GM23338 (cell line): ENCODE data around the gene INO80. TPM values are rescaled to one million over a fixed set of nuclear protein-coding genes. Genes with fewer than 3 reads are reported as not detected.

ENCODE experiments used
- ATAC-seq: fragments of 200-7000 bp; cut with Tn5 transposase; 3 replicates; pipeline ENCODE4 v1.9.1; 2020
- DNase-seq: peaks from one replicate; pipeline ENCODE4 v3.0.0-alpha.2; 2015; ENCODE audit warnings: low spot score
- H2AFZ ChIP-seq: fragments of 200-600 bp; sonication (generic); 2 replicates; pipeline ENCODE4 v1.8.0; 2016; ENCODE audit warnings: antibody characterized with exemption, mild to moderate bottlenecking, moderate library complexity
- H3F3A ChIP-seq: fragments of 200-600 bp; sonication (generic); replicated peaks from 2 replicates; pipeline ENCODE4 v1.8.0; 2017; ENCODE audit warnings: antibody characterized with exemption, mixed run types, low read depth
- H3K27ac ChIP-seq: fragments of 200-600 bp; sonication (generic); 2 replicates; pipeline ENCODE4 v1.6.1; 2016; ENCODE audit warnings: low read depth
- H3K27me3 ChIP-seq: fragments of 200-600 bp; sonication (generic); 2 replicates; pipeline ENCODE4 v1.8.0; 2016; ENCODE audit warnings: mild to moderate bottlenecking, mixed run types, moderate library complexity; ENCODE audit not compliant: insufficient read depth
- H3K36me3 ChIP-seq: fragments of 200-600 bp; sonication (generic); 2 replicates; pipeline ENCODE4 v1.8.0; 2016; ENCODE audit warnings: mild to moderate bottlenecking; ENCODE audit not compliant: insufficient read depth
- H3K4me1 ChIP-seq: fragments of 200-600 bp; sonication (generic); 2 replicates; pipeline ENCODE4 v1.8.0; 2016; ENCODE audit warnings: mild to moderate bottlenecking, moderate library complexity; ENCODE audit not compliant: insufficient read depth
- H3K4me2 ChIP-seq: fragments of 200-600 bp; sonication (generic); 2 replicates; pipeline ENCODE4 v1.7.1; 2017; ENCODE audit warnings: mixed run types
- H3K4me3 ChIP-seq: fragments of 200-600 bp; sonication (generic); 2 replicates; pipeline ENCODE4 v1.6.1; 2016; ENCODE audit warnings: mixed run types
- H3K79me2 ChIP-seq: fragments of 200-600 bp; sonication (generic); replicated peaks from 2 replicates; pipeline ENCODE4 v1.8.0; 2017; ENCODE audit warnings: mild to moderate bottlenecking; ENCODE audit not compliant: insufficient read depth
- H3K9me2 ChIP-seq: fragments of 200-600 bp; sonication (generic); 2 replicates; pipeline ENCODE4 v1.8.0; 2017; ENCODE audit not compliant: insufficient read depth
- H4K20me1 ChIP-seq: fragments of 200-600 bp; sonication (generic); replicated peaks from 2 replicates; pipeline ENCODE4 v1.8.0; 2017; ENCODE audit warnings: mild to moderate bottlenecking; ENCODE audit not compliant: insufficient read depth
- H3K27ac Mint-ChIP-seq: 2 replicates; pipeline ENCODE4 v1.8.0; 2020; ENCODE audit warnings: inconsistent platforms, mild to moderate bottlenecking, moderate library complexity, mixed read lengths
- H3K27me3 Mint-ChIP-seq: 3 replicates; pipeline ENCODE4 v1.8.0; 2022; ENCODE audit warnings: low read depth, mild to moderate bottlenecking, moderate library complexity, mixed read lengths, inconsistent platforms; ENCODE audit not compliant: insufficient read depth, poor library complexity
- H3K36me3 Mint-ChIP-seq: 3 replicates; pipeline ENCODE4 v1.8.0; 2021; ENCODE audit warnings: low read depth, mild to moderate bottlenecking, inconsistent platforms, moderate library complexity, mixed read lengths
- H3K4me1 Mint-ChIP-seq: 3 replicates; pipeline ENCODE4 v1.8.0; 2020; ENCODE audit warnings: mild to moderate bottlenecking, inconsistent platforms, mixed read lengths
- H3K4me3 Mint-ChIP-seq: 3 replicates; pipeline ENCODE4 v1.8.0; 2021; ENCODE audit warnings: moderate library complexity, mild to moderate bottlenecking, inconsistent platforms, mixed read lengths
- H3K9me3 Mint-ChIP-seq: 3 replicates; pipeline ENCODE4 v1.8.0; 2020; ENCODE audit warnings: moderate library complexity, mild to moderate bottlenecking, inconsistent platforms, mixed read lengths
- CREB1 ChIP-seq: fragments of 250-450 bp; sonication (Bioruptor Pico); IDR thresholded peaks from 2 replicates; pipeline ENCODE4 v1.5.0; 2020; ENCODE audit warnings: low read depth, mild to moderate bottlenecking, moderate library complexity
- EZH2 ChIP-seq: fragments of 200-600 bp; sonication (generic); IDR thresholded peaks from one replicate; pipeline ENCODE4 v1.8.0; 2017; ENCODE audit warnings: antibody characterized with exemption, mild to moderate bottlenecking, low read depth; ENCODE audit not compliant: unreplicated experiment
- JUNB ChIP-seq: IDR thresholded peaks from one replicate; pipeline ENCODE4 v1.6.1; 2016; ENCODE audit warnings: antibody characterized with exemption; ENCODE audit not compliant: unreplicated experiment
- NANOG ChIP-seq: IDR thresholded peaks from 2 replicates; pipeline ENCODE4 v1.6.1; 2016; ENCODE audit warnings: antibody characterized with exemption, borderline replicate concordance
- STAT1 ChIP-seq: IDR thresholded peaks from one replicate; pipeline ENCODE4 v1.6.1; 2016; ENCODE audit warnings: antibody characterized with exemption; ENCODE audit not compliant: unreplicated experiment
- ZNF114 ChIP-seq: fragments of 250-450 bp; sonication (Bioruptor Pico); IDR thresholded peaks from 2 replicates; pipeline ENCODE4 v1.5.0; 2020; ENCODE audit warnings: mild to moderate bottlenecking, moderate library complexity
- ZNF331 ChIP-seq: fragments of 250-450 bp; sonication (Bioruptor Pico); IDR thresholded peaks from 2 replicates; pipeline ENCODE4 v1.5.0; 2020; ENCODE audit warnings: low read depth, mild to moderate bottlenecking, moderate library complexity
- polyA plus RNA-seq: library from polyadenylated mRNA; unstranded; fragments of >200 nt; fragmentation: Nextera tagmentation; extraction: Ambion mirVana; gene quantifications from 2 replicates; pipeline ENCODE4 v1.2.1, GENCODE V29; 2016
- total RNA-seq: library from RNA; depleted of rRNA; stranded (reverse); fragments of >200 nt; shearing (Covaris generic); gene quantifications from 2 replicates; pipeline ENCODE4 v1.2.3, GENCODE V29; 2014
- TF ChIP-seq, protein P1 (sequence below): IDR thresholded peaks from 2 replicates; pipeline ENCODE4 v1.6.1; 2016; ENCODE audit warnings: antibody characterized with exemption
- TF ChIP-seq, protein P2 (sequence below), 2 experiments: fragments of 200-600 bp in 1 of 2; sonication (generic) in 1 of 2; conservative IDR thresholded peaks; 2 replicates each; pipeline versions ENCODE4 v1.5.1 to v1.6.1; 2016 to 2017; ENCODE audit warnings: antibody characterized with exemption in 2 of 2, low read depth in 2 of 2, mild to moderate bottlenecking in 2 of 2, moderate library complexity in 1 of 2

The INO80 gene
- total and polyA plus RNA-seq, 2 experiments from 2014 or later: 6.5 to 24.9 TPM

DNA sequence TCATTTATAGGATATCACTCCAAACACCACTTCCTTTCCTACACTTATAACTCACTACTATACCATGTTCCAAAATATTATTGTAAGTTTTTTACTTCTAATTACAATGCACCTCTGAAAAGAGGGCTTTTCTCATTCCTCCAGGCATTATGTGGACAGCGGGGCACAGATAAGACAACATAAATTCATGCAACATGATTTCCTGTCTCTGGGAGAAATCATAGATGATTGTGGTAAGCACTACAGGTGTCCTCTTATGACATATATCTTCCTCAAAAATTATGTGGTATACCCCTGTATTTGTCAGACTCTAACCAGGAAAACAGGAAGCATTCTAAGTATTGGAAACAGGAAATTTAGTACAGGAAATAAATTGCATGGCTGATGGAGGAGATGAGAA lies 45.7 kb upstream of the INO80 start (continued):
- no peak for TF ChIP-seq CREB1 (CRISPR knock-in tag)
- TF ChIP-seq, protein P1, sequence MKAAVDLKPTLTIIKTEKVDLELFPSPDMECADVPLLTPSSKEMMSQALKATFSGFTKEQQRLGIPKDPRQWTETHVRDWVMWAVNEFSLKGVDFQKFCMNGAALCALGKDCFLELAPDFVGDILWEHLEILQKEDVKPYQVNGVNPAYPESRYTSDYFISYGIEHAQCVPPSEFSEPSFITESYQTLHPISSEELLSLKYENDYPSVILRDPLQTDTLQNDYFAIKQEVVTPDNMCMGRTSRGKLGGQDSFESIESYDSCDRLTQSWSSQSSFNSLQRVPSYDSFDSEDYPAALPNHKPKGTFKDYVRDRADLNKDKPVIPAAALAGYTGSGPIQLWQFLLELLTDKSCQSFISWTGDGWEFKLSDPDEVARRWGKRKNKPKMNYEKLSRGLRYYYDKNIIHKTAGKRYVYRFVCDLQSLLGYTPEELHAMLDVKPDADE: no peak
- no peak for TF ChIP-seq JUNB

DNA sequence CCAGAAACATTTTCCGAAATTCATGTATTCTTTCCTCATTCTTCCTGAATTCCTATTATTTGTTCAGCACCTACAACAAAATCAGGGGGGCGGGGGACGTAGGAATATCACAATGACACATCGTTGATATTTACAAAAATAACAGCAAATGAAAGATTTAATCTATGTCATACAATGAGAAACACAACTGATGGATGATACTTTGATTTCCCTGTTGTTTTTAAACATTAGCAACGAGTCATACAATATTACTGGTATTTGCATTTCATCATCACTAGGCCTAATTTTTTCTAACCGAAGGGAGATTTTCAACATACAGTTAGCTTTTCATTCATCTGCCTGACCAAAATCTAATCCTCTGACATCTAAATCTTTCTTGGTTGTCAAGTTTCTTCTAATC lies 45.3 kb upstream of the INO80 start:
- Histone ChIP-seq H3K27me3 (no peaks in the 10 kb centered on the region), H4K20me1 (no peaks in the 10 kb centered on the region), H2AFZ (no peak overlapping the region), H3K27ac (no peak overlapping the region), H3K36me3 (no peaks in the 10 kb centered on the region), H3K4me1 (no peaks in the 10 kb centered on the region), H3K4me2 (no peak overlapping the region), H3K9me2 (no peaks in the 10 kb centered on the region), H3F3A (no peaks in the 10 kb centered on the region), H3K4me3 (no peak overlapping the region), H3K79me2 (no peaks in the 10 kb centered on the region)
- H3K36me3 Mint-ChIP-seq: no peaks in the 10 kb centered on the region
- no peaks in the 10 kb centered on the region for H3K4me1 Mint-ChIP-seq
- TF ChIP-seq NANOG (no peak), EZH2 (no peak), ZNF114 (CRISPR knock-in tag) (no peak), ZNF331 (CRISPR knock-in tag) (no peak), JUNB (no peak)
- TF ChIP-seq, protein P2, sequence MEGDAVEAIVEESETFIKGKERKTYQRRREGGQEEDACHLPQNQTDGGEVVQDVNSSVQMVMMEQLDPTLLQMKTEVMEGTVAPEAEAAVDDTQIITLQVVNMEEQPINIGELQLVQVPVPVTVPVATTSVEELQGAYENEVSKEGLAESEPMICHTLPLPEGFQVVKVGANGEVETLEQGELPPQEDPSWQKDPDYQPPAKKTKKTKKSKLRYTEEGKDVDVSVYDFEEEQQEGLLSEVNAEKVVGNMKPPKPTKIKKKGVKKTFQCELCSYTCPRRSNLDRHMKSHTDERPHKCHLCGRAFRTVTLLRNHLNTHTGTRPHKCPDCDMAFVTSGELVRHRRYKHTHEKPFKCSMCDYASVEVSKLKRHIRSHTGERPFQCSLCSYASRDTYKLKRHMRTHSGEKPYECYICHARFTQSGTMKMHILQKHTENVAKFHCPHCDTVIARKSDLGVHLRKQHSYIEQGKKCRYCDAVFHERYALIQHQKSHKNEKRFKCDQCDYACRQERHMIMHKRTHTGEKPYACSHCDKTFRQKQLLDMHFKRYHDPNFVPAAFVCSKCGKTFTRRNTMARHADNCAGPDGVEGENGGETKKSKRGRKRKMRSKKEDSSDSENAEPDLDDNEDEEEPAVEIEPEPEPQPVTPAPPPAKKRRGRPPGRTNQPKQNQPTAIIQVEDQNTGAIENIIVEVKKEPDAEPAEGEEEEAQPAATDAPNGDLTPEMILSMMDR (conservative IDR thresholded peaks at IDR 0.05; ENCODE audit: low read depth in 2 of 2): no peak
- no peak for DNase-seq
- no peaks in the 10 kb centered on the region for H3K9me3 Mint-ChIP-seq
- no peak overlapping the region for H3K27ac Mint-ChIP-seq
- no peak for ATAC-seq
- H3K4me3 Mint-ChIP-seq: no peak overlapping the region
- peaks cover 1% of the 10 kb centered on the region for H3K27me3 Mint-ChIP-seq

DNA sequence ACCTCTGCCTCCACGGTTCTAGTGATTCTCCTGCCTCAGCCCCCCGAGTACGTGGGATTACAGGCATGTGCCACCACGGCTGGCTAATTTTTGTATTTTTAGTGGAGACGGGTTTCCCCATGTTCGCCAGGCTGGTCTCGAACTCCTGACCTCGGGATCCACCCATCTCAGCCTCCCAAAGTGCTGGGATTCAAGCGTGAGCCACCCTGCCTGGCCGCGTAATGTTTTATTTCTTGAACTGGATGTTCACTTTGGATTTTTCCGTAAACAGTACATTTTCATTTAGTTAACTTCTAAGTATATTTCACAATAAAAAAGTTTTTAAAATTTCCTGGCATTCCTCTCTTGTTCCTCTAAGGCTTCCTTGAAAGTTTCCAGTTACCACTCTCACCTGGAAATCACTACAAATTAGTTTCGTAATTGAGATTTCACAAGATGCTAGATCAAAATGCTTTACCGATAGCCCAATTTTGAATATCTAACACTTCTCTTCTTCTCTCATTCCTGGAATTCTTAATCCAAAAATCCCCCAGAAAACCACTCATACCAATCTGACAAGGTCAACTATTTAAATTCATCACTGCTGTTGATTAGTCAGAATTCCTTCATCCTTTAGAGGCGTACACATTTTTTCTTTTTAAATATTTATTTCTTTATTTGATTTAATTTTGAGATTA lies 44.7 kb upstream of the INO80 start:
- Histone ChIP-seq H3K4me3 (no peak overlapping the region), H3K4me1 (no peaks in the 10 kb centered on the region), H3F3A (no peaks in the 10 kb centered on the region), H3K4me2 (no peak overlapping the region), H3K9me2 (no peaks in the 10 kb centered on the region), H3K79me2 (no peaks in the 10 kb centered on the region), H2AFZ (no peak overlapping the region), H3K36me3 (no peaks in the 10 kb centered on the region), H3K27ac (no peak overlapping the region), H4K20me1 (no peaks in the 10 kb centered on the region), H3K27me3 (no peaks in the 10 kb centered on the region)
- no peak for ATAC-seq
- Mint-ChIP-seq H3K9me3 (no peaks in the 10 kb centered on the region), H3K27me3 (peaks cover 1% of the 10 kb centered on the region), H3K36me3 (no peaks in the 10 kb centered on the region), H3K4me3 (no peak overlapping the region), H3K4me1 (no peaks in the 10 kb centered on the region), H3K27ac (no peak overlapping the region)
- TF ChIP-seq STAT1 (no peak), ZNF331 (CRISPR knock-in tag) (no peak), CREB1 (CRISPR knock-in tag) (no peak)
- no peak for DNase-seq
